HepG2 (cell line): ENCODE results near the gene ALDH3B1. TPM values are rescaled to one million over a fixed set of nuclear protein-coding genes. Genes with fewer than 3 reads are reported as not detected.

Experiments
- DNMT3B ChIP-seq: conservative IDR thresholded peaks from 2 replicates; pipeline ENCODE4 v1.6.1; 2016; ENCODE audit warnings: missing biosample characterization, control low read depth
- PHF20 ChIP-seq: sonication (generic); formaldehyde crosslinking; IDR thresholded peaks from 2 replicates; pipeline ENCODE4 v1.5.0; 2020; ENCODE audit warnings: mild to moderate bottlenecking, missing genetic modification reagents
- PHF8 ChIP-seq: sonication (generic); formaldehyde crosslinking; IDR thresholded peaks from 2 replicates; pipeline ENCODE4 v1.5.0; 2020; ENCODE audit warnings: missing genetic modification reagents
- POLR2A ChIP-seq, 2 experiments: IDR thresholded peaks; 2 replicates each; pipeline ENCODE4 v1.6.1; 2011; ENCODE audit warnings: low read depth in 2 of 2, low read length in 2 of 2, mild to moderate bottlenecking in 1 of 2, moderate library complexity in 1 of 2; ENCODE audit not compliant: insufficient read depth in 1 of 2
- ZKSCAN5 ChIP-seq: sonication (generic); formaldehyde crosslinking; IDR thresholded peaks from 2 replicates; pipeline ENCODE4 v1.5.1; 2020; ENCODE audit warnings: mild to moderate bottlenecking, missing genetic modification reagents
- ZNF280D ChIP-seq: sonication (generic); formaldehyde crosslinking; IDR thresholded peaks from 2 replicates; pipeline ENCODE4 v1.5.1; 2020; ENCODE audit warnings: mild to moderate bottlenecking, missing genetic modification reagents
- ZNF3 ChIP-seq: IDR thresholded peaks from 2 replicates; pipeline ENCODE4 v1.7.0; 2017; ENCODE audit warnings: inconsistent platforms
- ZNF512B ChIP-seq: sonication (generic); formaldehyde crosslinking; IDR thresholded peaks from 2 replicates; pipeline ENCODE4 v1.5.1; 2020; ENCODE audit warnings: missing genetic modification reagents, mild to moderate bottlenecking, borderline replicate concordance
- ZSCAN30 ChIP-seq: sonication (generic); formaldehyde crosslinking; IDR thresholded peaks from 2 replicates; pipeline ENCODE4 v1.5.0; 2020; ENCODE audit warnings: mild to moderate bottlenecking, missing genetic modification reagents
- polyA plus RNA-seq, 8 experiments: library from polyadenylated mRNA; depleted of rRNA in 3 of 8; stranded (reverse) in 7 of 8; unstranded in 1 of 8; fragments of >200 nt; fragmentation: Illumina TruSeq in 4 of 8; extraction: Trizol in 4 of 8; gene quantifications; 2 replicates each; pipeline versions ENCODE4 v1.2.1 to v1.2.3, GENCODE V29; 2011 to 2016; ENCODE audit warnings: low read depth in 4 of 8, missing spikeins in 1 of 8, mixed read lengths in 1 of 8; ENCODE audit not compliant: insufficient read depth in 1 of 8
- total RNA-seq, 5 experiments: library from RNA; depleted of rRNA; stranded (reverse); fragments of >200 nt; fragmentation: Illumina TruSeq; extraction: Trizol; gene quantifications; 2 replicates each; pipeline ENCODE4 v1.2.3, GENCODE V29; 2016; ENCODE audit warnings: low read depth in 1 of 5
- TF ChIP-seq, protein P1 (sequence below): IDR thresholded peaks from 2 replicates; pipeline ENCODE4 v1.6.1; 2016; ENCODE audit warnings: low read depth, missing genetic modification reagents, missing compliant biosample characterization
- TF ChIP-seq, protein P2 (sequence below): sonication (generic); formaldehyde crosslinking; IDR thresholded peaks from 2 replicates; pipeline ENCODE4 v1.4.0; 2020; ENCODE audit warnings: missing genetic modification reagents, borderline replicate concordance

Gene ALDH3B1
- total and polyA plus RNA-seq, 2 of the 13 experiments (the other 11 are each of a cell fraction or from before 2014, with no cell fraction given), result 4.0 to 6.7 TPM

DNA sequence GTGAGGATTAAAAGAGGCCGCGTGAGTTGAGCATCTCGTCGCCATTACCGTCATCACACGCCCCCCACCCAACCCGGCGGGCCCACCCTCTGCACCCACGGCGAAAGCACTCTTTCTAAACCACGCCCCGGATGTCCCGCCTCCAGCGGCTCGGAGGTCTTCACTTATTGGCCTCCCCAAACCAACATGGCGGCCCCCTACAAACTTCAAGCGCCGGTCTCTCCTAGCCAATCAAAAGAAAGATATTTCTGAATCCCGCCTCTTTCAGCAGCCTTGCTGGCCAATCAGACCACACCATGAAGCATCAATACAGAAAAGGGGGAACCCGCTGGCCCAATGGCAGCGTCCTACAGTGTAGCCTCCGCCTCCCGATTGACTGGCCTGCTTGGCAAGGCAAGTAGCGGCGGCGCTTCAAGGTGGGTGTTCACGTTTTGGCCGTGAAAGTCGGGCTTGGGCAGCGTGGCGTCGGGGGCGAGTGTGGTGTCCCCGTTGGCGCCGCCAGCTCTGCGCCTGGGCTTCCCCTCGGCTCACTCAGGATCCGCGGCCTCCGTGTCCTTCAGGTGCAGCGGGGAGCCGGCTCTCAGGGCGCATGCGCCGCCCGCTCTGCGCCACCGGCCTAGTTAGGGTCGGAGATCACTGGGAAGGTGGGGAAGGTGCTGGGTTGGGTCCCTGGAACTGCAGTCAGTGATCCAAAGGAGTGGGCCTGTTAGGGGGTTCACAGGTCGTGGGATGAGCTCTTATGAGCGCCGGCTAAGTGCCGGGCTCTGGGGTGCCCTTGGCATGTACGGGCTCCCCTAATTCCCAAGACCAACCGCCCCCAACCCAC, 20.4 kb downstream of the ALDH3B1 start, which contains the start of gene NDUFS8 (continued):
- TF ChIP-seq, protein P1, sequence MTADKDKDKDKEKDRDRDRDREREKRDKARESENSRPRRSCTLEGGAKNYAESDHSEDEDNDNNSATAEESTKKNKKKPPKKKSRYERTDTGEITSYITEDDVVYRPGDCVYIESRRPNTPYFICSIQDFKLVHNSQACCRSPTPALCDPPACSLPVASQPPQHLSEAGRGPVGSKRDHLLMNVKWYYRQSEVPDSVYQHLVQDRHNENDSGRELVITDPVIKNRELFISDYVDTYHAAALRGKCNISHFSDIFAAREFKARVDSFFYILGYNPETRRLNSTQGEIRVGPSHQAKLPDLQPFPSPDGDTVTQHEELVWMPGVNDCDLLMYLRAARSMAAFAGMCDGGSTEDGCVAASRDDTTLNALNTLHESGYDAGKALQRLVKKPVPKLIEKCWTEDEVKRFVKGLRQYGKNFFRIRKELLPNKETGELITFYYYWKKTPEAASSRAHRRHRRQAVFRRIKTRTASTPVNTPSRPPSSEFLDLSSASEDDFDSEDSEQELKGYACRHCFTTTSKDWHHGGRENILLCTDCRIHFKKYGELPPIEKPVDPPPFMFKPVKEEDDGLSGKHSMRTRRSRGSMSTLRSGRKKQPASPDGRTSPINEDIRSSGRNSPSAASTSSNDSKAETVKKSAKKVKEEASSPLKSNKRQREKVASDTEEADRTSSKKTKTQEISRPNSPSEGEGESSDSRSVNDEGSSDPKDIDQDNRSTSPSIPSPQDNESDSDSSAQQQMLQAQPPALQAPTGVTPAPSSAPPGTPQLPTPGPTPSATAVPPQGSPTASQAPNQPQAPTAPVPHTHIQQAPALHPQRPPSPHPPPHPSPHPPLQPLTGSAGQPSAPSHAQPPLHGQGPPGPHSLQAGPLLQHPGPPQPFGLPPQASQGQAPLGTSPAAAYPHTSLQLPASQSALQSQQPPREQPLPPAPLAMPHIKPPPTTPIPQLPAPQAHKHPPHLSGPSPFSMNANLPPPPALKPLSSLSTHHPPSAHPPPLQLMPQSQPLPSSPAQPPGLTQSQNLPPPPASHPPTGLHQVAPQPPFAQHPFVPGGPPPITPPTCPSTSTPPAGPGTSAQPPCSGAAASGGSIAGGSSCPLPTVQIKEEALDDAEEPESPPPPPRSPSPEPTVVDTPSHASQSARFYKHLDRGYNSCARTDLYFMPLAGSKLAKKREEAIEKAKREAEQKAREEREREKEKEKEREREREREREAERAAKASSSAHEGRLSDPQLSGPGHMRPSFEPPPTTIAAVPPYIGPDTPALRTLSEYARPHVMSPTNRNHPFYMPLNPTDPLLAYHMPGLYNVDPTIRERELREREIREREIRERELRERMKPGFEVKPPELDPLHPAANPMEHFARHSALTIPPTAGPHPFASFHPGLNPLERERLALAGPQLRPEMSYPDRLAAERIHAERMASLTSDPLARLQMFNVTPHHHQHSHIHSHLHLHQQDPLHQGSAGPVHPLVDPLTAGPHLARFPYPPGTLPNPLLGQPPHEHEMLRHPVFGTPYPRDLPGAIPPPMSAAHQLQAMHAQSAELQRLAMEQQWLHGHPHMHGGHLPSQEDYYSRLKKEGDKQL (CRISPR knock-in tag), result no peak
- TF ChIP-seq ZKSCAN5 (CRISPR knock-in tag) (no peak), ZNF3 (CRISPR knock-in tag) (no peak), PHF20 (CRISPR knock-in tag) (peak; percentile 70), ZNF280D (CRISPR knock-in tag) (no peak), ZSCAN30 (0 out of 2 replicates have a peak, but pooled peaks have one; percentile 49), DNMT3B (CRISPR knock-in tag) (no peak), PHF8 (CRISPR knock-in tag) (peak; percentile 97), POLR2A (IDR thresholded peaks at IDR 0.05; ENCODE audit: insufficient read depth in 1 of 2, low read depth in 2 of 2, low read length in 2 of 2) (peak in 1 of 2 experiments; percentile 72; a peak in 2 of 4 replicates), ZNF512B (CRISPR knock-in tag) (no peak)
- TF ChIP-seq, protein P2, sequence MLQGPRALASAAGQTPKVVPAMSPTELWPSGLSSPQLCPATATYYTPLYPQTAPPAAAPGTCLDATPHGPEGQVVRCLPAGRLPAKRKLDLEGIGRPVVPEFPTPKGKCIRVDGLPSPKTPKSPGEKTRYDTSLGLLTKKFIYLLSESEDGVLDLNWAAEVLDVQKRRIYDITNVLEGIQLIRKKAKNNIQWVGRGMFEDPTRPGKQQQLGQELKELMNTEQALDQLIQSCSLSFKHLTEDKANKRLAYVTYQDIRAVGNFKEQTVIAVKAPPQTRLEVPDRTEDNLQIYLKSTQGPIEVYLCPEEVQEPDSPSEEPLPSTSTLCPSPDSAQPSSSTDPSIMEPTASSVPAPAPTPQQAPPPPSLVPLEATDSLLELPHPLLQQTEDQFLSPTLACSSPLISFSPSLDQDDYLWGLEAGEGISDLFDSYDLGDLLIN (CRISPR knock-in tag), result 0 out of 2 replicates have a peak, but pooled peaks have one; percentile 30
